ENCODE measurements around the gene RPL7A.

GRCh38 chr9:133321411-133321935 lies 26.5 kb upstream of the RPL7A start:
- TF ChIP-seq POLR2A (IDR thresholded peaks at IDR 0.05), result no peak
- TF ChIP-seq, protein P1, sequence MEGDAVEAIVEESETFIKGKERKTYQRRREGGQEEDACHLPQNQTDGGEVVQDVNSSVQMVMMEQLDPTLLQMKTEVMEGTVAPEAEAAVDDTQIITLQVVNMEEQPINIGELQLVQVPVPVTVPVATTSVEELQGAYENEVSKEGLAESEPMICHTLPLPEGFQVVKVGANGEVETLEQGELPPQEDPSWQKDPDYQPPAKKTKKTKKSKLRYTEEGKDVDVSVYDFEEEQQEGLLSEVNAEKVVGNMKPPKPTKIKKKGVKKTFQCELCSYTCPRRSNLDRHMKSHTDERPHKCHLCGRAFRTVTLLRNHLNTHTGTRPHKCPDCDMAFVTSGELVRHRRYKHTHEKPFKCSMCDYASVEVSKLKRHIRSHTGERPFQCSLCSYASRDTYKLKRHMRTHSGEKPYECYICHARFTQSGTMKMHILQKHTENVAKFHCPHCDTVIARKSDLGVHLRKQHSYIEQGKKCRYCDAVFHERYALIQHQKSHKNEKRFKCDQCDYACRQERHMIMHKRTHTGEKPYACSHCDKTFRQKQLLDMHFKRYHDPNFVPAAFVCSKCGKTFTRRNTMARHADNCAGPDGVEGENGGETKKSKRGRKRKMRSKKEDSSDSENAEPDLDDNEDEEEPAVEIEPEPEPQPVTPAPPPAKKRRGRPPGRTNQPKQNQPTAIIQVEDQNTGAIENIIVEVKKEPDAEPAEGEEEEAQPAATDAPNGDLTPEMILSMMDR (IDR thresholded peaks at IDR 0.05 in 4 of 5, conservative IDR thresholded peaks at IDR 0.05 in 1 of 5), result no peak
